ENCODE data around the gene PACRG.

PACRG gene

GRCh38 chr6:163335056-163335455 lies 607.3 kb downstream of the PACRG start:
- no peak for DNase-seq (ENCODE audit: low spot score)

- no peak for DNase-seq (ENCODE audit: low spot score)
Measured at GRCh38 chr6:163335671-163336545, 608.1 kb downstream of the PACRG start.

GRCh38 chr6:163336961-163337360 lies 609.2 kb downstream of the PACRG start:
- DNase-seq (ENCODE audit: low spot score), result no peak

GRCh38 chr6:163337958-163338357 lies 610.2 kb downstream of the PACRG start:
- no peak for DNase-seq (ENCODE audit: low spot score)

GRCh38 chr6:163338671-163339405 lies 611.1 kb downstream of the PACRG start:
- DNase-seq (ENCODE audit: low spot score), result no peak

GRCh38 chr6:163339466-163339865 lies 611.7 kb downstream of the PACRG start:
- DNase-seq (ENCODE audit: low spot score), result no peak

- DNase-seq (ENCODE audit: low spot score), result no peak
Measured at GRCh38 chr6:163340201-163340887, 612.6 kb downstream of the PACRG start.

GRCh38 chr6:163341224-163342061 lies 613.7 kb downstream of the PACRG start:
- no peak for DNase-seq (ENCODE audit: low spot score)

- no peak for DNase-seq (ENCODE audit: low spot score)
Measured at GRCh38 chr6:163342571-163343539, 615.1 kb downstream of the PACRG start.

- DNase-seq (ENCODE audit: low spot score), result no peak
Measured at GRCh38 chr6:163343609-163344008, 615.8 kb downstream of the PACRG start.

GRCh38 chr6:163344411-163344810 lies 616.6 kb downstream of the PACRG start:
- DNase-seq (ENCODE audit: low spot score), result no peak

- no peak for DNase-seq (ENCODE audit: low spot score)
Measured at GRCh38 chr6:163345931-163346330, 618.2 kb downstream of the PACRG start.

- no peak for DNase-seq (ENCODE audit: low spot score)
Measured at GRCh38 chr6:163346497-163346961, 618.8 kb downstream of the PACRG start.

GRCh38 chr6:163347021-163347446 lies 619.3 kb downstream of the PACRG start:
- DNase-seq (ENCODE audit: low spot score), result no peak

- no peak for DNase-seq (ENCODE audit: low spot score)
Measured at GRCh38 chr6:163348789-163349680, 621.3 kb downstream of the PACRG start.

GRCh38 chr6:163349696-163350095 lies 621.9 kb downstream of the PACRG start:
- no peak for DNase-seq (ENCODE audit: low spot score)

- no peak for DNase-seq (ENCODE audit: low spot score)
Measured at GRCh38 chr6:163351013-163351412, 623.2 kb downstream of the PACRG start.

- DNase-seq (ENCODE audit: low spot score), result no peak
Measured at GRCh38 chr6:163352011-163352685, 624.4 kb downstream of the PACRG start.

GRCh38 chr6:163352966-163353365 lies 625.2 kb downstream of the PACRG start:
- no peak for DNase-seq (ENCODE audit: low spot score)
